Measurements from ENCODE around the gene HECTD1.
"Not testable (repeated sequence)": the region's sequence is repeated elsewhere in the genome, so short reads cannot be mapped to it uniquely, and the experiment has no call there.

The HECTD1 gene

GRCh38 chr14:31189346-31190218, 18.0 kb downstream of the HECTD1 start:
- TF ChIP-seq, protein P1, sequence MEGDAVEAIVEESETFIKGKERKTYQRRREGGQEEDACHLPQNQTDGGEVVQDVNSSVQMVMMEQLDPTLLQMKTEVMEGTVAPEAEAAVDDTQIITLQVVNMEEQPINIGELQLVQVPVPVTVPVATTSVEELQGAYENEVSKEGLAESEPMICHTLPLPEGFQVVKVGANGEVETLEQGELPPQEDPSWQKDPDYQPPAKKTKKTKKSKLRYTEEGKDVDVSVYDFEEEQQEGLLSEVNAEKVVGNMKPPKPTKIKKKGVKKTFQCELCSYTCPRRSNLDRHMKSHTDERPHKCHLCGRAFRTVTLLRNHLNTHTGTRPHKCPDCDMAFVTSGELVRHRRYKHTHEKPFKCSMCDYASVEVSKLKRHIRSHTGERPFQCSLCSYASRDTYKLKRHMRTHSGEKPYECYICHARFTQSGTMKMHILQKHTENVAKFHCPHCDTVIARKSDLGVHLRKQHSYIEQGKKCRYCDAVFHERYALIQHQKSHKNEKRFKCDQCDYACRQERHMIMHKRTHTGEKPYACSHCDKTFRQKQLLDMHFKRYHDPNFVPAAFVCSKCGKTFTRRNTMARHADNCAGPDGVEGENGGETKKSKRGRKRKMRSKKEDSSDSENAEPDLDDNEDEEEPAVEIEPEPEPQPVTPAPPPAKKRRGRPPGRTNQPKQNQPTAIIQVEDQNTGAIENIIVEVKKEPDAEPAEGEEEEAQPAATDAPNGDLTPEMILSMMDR (IDR thresholded peaks at IDR 0.05; ENCODE audit: low read depth, low read length), result no peak
- DNase-seq (ENCODE audit: extremely low read depth, low read depth), result no peak

- no peak for DNase-seq (ENCODE audit: extremely low read depth, low read depth)
These were observed 18.8 kb downstream of the HECTD1 start for GRCh38 chr14:31188744-31189143.

DNA sequence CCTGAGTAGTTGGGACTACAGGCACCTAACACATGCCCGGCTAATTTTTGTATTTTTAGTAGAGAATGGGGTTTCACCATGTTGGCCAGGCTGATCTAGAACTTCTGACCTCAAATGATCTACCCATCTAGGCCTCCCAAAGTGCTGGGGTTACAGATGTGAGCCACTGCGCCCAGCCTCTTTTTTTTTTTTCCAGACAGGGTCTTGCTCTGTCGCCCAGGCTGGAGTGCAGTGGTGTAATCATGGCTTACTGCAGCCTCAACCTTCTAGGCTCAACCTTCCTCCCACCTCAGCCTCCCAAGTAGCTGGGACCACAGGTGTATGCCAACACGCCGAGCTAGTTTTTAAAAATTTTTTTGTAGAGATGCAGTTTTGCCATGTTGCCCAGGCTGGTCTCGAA, 25.6 kb downstream of the HECTD1 start:
- DNase-seq (ENCODE audit: extremely low read depth, low read depth), result not testable (repeated sequence)

More at GRCh38 chr14:31188744-31189143, 18.8 kb downstream of the HECTD1 start:
- TF ChIP-seq, protein P1 (IDR thresholded peaks at IDR 0.05; ENCODE audit: low read depth, low read length), result no peak

- TF ChIP-seq, protein P1 (IDR thresholded peaks at IDR 0.05; ENCODE audit: low read depth, low read length), result no peak
- no peak for DNase-seq (ENCODE audit: extremely low read depth, low read depth)
These were observed 26.3 kb downstream of the HECTD1 start for GRCh38 chr14:31181271-31181670.

- TF ChIP-seq, protein P1 (IDR thresholded peaks at IDR 0.05; ENCODE audit: low read depth, low read length), result no peak
- DNase-seq (ENCODE audit: extremely low read depth, low read depth), result no peak
These were observed 27.1 kb downstream of the HECTD1 start for GRCh38 chr14:31180299-31181051.

GRCh38 chr14:31174433-31174832, 33.2 kb downstream of the HECTD1 start:
- TF ChIP-seq, protein P1 (IDR thresholded peaks at IDR 0.05; ENCODE audit: low read depth, low read length), result no peak
- no peak for DNase-seq (ENCODE audit: extremely low read depth, low read depth)

DNA sequence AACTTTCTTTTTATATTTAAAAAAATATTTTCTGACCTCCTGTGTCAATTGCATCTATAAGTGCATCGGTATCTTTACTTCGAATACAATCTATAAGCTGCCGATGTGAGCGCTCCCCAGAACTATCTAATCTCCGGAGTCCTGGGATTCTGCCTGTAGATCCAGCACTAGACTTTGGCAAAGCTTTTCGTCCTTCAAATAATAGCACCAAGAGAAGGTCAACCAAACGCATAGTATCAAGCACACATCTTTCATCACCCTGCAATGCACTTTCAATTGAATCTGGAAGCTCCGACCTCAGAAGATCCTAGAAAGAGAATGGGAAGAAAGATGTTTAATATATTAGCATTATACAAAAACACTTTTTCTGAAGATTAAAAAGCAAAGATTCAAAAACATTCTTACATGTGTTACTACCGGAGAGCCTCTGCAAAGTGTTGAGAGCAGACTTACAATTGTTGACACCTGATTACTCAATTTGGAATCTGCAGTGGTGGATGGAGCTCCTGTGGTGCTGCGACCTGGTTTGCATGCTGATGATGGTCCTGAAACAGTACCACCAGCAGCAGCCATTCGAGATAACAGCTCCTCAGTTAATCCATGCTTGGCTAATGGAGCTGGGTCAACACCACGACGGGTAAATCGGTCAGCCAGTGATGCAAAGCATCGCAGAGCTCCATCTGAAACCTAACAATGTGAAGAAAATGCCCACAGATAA, 34.3 kb downstream of the HECTD1 start:
- TF ChIP-seq, protein P1 (IDR thresholded peaks at IDR 0.05; ENCODE audit: low read depth, low read length), result no peak
- DNase-seq (ENCODE audit: extremely low read depth, low read depth), result no peak

Measured in AG09319 (cell line).